GM23338 (cell line): Measurements from ENCODE around the gene GAP43. TPM values are rescaled to one million over a fixed set of nuclear protein-coding genes. Genes with fewer than 3 reads are reported as not detected.
A peak's percentile ranks its signal among the peaks of the same experiment; 100 is the strongest.

Source experiments
- ATAC-seq: fragments of 200-7000 bp; cut with Tn5 transposase; 3 replicates; pipeline ENCODE4 v1.9.1; 2020
- DNase-seq: peaks from one replicate; pipeline ENCODE4 v3.0.0-alpha.2; 2015; ENCODE audit warnings: low spot score
- H2AFZ ChIP-seq: fragments of 200-600 bp; sonication (generic); 2 replicates; pipeline ENCODE4 v1.8.0; 2016; ENCODE audit warnings: antibody characterized with exemption, mild to moderate bottlenecking, moderate library complexity
- H3F3A ChIP-seq: fragments of 200-600 bp; sonication (generic); replicated peaks from 2 replicates; pipeline ENCODE4 v1.8.0; 2017; ENCODE audit warnings: antibody characterized with exemption, mixed run types, low read depth
- H3K27ac ChIP-seq: fragments of 200-600 bp; sonication (generic); 2 replicates; pipeline ENCODE4 v1.6.1; 2016; ENCODE audit warnings: low read depth
- H3K27me3 ChIP-seq: fragments of 200-600 bp; sonication (generic); 2 replicates; pipeline ENCODE4 v1.8.0; 2016; ENCODE audit warnings: mild to moderate bottlenecking, mixed run types, moderate library complexity; ENCODE audit not compliant: insufficient read depth
- H3K36me3 ChIP-seq: fragments of 200-600 bp; sonication (generic); 2 replicates; pipeline ENCODE4 v1.8.0; 2016; ENCODE audit warnings: mild to moderate bottlenecking; ENCODE audit not compliant: insufficient read depth
- H3K4me1 ChIP-seq: fragments of 200-600 bp; sonication (generic); 2 replicates; pipeline ENCODE4 v1.8.0; 2016; ENCODE audit warnings: mild to moderate bottlenecking, moderate library complexity; ENCODE audit not compliant: insufficient read depth
- H3K4me2 ChIP-seq: fragments of 200-600 bp; sonication (generic); 2 replicates; pipeline ENCODE4 v1.7.1; 2017; ENCODE audit warnings: mixed run types
- H3K4me3 ChIP-seq: fragments of 200-600 bp; sonication (generic); 2 replicates; pipeline ENCODE4 v1.6.1; 2016; ENCODE audit warnings: mixed run types
- H3K79me2 ChIP-seq: fragments of 200-600 bp; sonication (generic); replicated peaks from 2 replicates; pipeline ENCODE4 v1.8.0; 2017; ENCODE audit warnings: mild to moderate bottlenecking; ENCODE audit not compliant: insufficient read depth
- H3K9me2 ChIP-seq: fragments of 200-600 bp; sonication (generic); 2 replicates; pipeline ENCODE4 v1.8.0; 2017; ENCODE audit not compliant: insufficient read depth
- H4K20me1 ChIP-seq: fragments of 200-600 bp; sonication (generic); replicated peaks from 2 replicates; pipeline ENCODE4 v1.8.0; 2017; ENCODE audit warnings: mild to moderate bottlenecking; ENCODE audit not compliant: insufficient read depth
- H3K27ac Mint-ChIP-seq: 2 replicates; pipeline ENCODE4 v1.8.0; 2020; ENCODE audit warnings: inconsistent platforms, mild to moderate bottlenecking, moderate library complexity, mixed read lengths
- H3K27me3 Mint-ChIP-seq: 3 replicates; pipeline ENCODE4 v1.8.0; 2022; ENCODE audit warnings: low read depth, mild to moderate bottlenecking, moderate library complexity, mixed read lengths, inconsistent platforms; ENCODE audit not compliant: insufficient read depth, poor library complexity
- H3K36me3 Mint-ChIP-seq: 3 replicates; pipeline ENCODE4 v1.8.0; 2021; ENCODE audit warnings: low read depth, mild to moderate bottlenecking, inconsistent platforms, moderate library complexity, mixed read lengths
- H3K4me1 Mint-ChIP-seq: 3 replicates; pipeline ENCODE4 v1.8.0; 2020; ENCODE audit warnings: mild to moderate bottlenecking, inconsistent platforms, mixed read lengths
- H3K4me3 Mint-ChIP-seq: 3 replicates; pipeline ENCODE4 v1.8.0; 2021; ENCODE audit warnings: moderate library complexity, mild to moderate bottlenecking, inconsistent platforms, mixed read lengths
- H3K9me3 Mint-ChIP-seq: 3 replicates; pipeline ENCODE4 v1.8.0; 2020; ENCODE audit warnings: moderate library complexity, mild to moderate bottlenecking, inconsistent platforms, mixed read lengths
- CREB1 ChIP-seq: fragments of 250-450 bp; sonication (Bioruptor Pico); IDR thresholded peaks from 2 replicates; pipeline ENCODE4 v1.5.0; 2020; ENCODE audit warnings: low read depth, mild to moderate bottlenecking, moderate library complexity
- EZH2 ChIP-seq: fragments of 200-600 bp; sonication (generic); IDR thresholded peaks from one replicate; pipeline ENCODE4 v1.8.0; 2017; ENCODE audit warnings: antibody characterized with exemption, mild to moderate bottlenecking, low read depth; ENCODE audit not compliant: unreplicated experiment
- EZH2phosphoT487 ChIP-seq: fragments of 200-600 bp; sonication (generic); IDR thresholded peaks from one replicate; pipeline ENCODE4 v1.8.1; 2018; ENCODE audit warnings: antibody characterized with exemption; ENCODE audit not compliant: unreplicated experiment
- JUNB ChIP-seq: IDR thresholded peaks from one replicate; pipeline ENCODE4 v1.6.1; 2016; ENCODE audit warnings: antibody characterized with exemption; ENCODE audit not compliant: unreplicated experiment
- NANOG ChIP-seq: IDR thresholded peaks from 2 replicates; pipeline ENCODE4 v1.6.1; 2016; ENCODE audit warnings: antibody characterized with exemption, borderline replicate concordance
- POLR2AphosphoS5 ChIP-seq: IDR thresholded peaks from 2 replicates; pipeline ENCODE4 v1.6.1; 2016; ENCODE audit warnings: antibody characterized with exemption, low read depth
- STAT1 ChIP-seq: IDR thresholded peaks from one replicate; pipeline ENCODE4 v1.6.1; 2016; ENCODE audit warnings: antibody characterized with exemption; ENCODE audit not compliant: unreplicated experiment
- ZNF114 ChIP-seq: fragments of 250-450 bp; sonication (Bioruptor Pico); IDR thresholded peaks from 2 replicates; pipeline ENCODE4 v1.5.0; 2020; ENCODE audit warnings: mild to moderate bottlenecking, moderate library complexity
- ZNF331 ChIP-seq: fragments of 250-450 bp; sonication (Bioruptor Pico); IDR thresholded peaks from 2 replicates; pipeline ENCODE4 v1.5.0; 2020; ENCODE audit warnings: low read depth, mild to moderate bottlenecking, moderate library complexity
- polyA plus RNA-seq: library from polyadenylated mRNA; unstranded; fragments of >200 nt; fragmentation: Nextera tagmentation; extraction: Ambion mirVana; gene quantifications from 2 replicates; pipeline ENCODE4 v1.2.1, GENCODE V29; 2016
- total RNA-seq: library from RNA; depleted of rRNA; stranded (reverse); fragments of >200 nt; shearing (Covaris generic); gene quantifications from 2 replicates; pipeline ENCODE4 v1.2.3, GENCODE V29; 2014
- TF ChIP-seq, protein P1 (sequence below): IDR thresholded peaks from one replicate; pipeline ENCODE4 v1.6.1; 2018; ENCODE audit warnings: antibody characterized with exemption; ENCODE audit not compliant: unreplicated experiment
- TF ChIP-seq, protein P2 (sequence below): IDR thresholded peaks from 2 replicates; pipeline ENCODE4 v1.6.1; 2016; ENCODE audit warnings: antibody characterized with exemption
- TF ChIP-seq, protein P3 (sequence below), 2 experiments: fragments of 200-600 bp in 1 of 2; sonication (generic) in 1 of 2; conservative IDR thresholded peaks; 2 replicates each; pipeline versions ENCODE4 v1.5.1 to v1.6.1; 2016 to 2017; ENCODE audit warnings: antibody characterized with exemption in 2 of 2, low read depth in 2 of 2, mild to moderate bottlenecking in 2 of 2, moderate library complexity in 1 of 2
- TF ChIP-seq, protein P4 (sequence below): fragments of 250-450 bp; sonication (Bioruptor Pico); IDR thresholded peaks from 2 replicates; pipeline ENCODE4 v1.5.0; 2020; ENCODE audit warnings: mild to moderate bottlenecking, moderate library complexity

GAP43 gene
- total and polyA plus RNA-seq, 2 experiments from 2014 or later = 16.1 to 48.1 TPM

DNA sequence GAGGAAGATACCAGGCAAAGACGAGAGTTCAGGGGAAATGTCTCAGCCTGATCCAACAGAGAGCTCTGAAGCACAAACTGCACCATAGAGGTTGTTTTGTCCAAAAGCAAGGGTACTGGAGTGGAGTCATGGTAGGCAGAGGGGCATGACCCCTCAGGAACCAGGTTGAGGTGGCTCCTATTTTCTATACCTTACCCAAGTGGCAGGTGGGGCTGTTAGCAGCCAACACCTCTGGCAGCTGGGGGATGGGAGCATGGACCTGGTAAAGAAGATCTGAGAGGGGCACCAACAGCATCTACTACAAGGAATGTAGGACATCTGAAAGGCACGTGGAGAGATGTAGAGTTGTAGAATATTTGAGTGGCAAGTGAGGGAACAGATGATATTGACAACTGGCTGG, 85.2 kb downstream of the GAP43 start:
- no peak for DNase-seq
- H3K36me3 Mint-ChIP-seq = no peaks in the 10 kb centered on the region
- H3K27ac Mint-ChIP-seq = no peak overlapping the region
- H3K79me2 ChIP-seq = no peaks in the 10 kb centered on the region
- no peak overlapping the region for H3K4me2 ChIP-seq
- ATAC-seq = 0 out of 3 replicates have a peak, but pooled peaks have one; percentile 28
- no peak overlapping the region for H3K27ac ChIP-seq
- H3K4me1 ChIP-seq = peaks cover 17% of the 10 kb centered on the region
- H3K9me3 Mint-ChIP-seq = no peaks in the 10 kb centered on the region
- no peak overlapping the region for H3K4me3 Mint-ChIP-seq
- no peak overlapping the region for H3K4me3 ChIP-seq
- H3K4me1 Mint-ChIP-seq = peaks cover 38% of the 10 kb centered on the region
- H4K20me1 ChIP-seq = no peaks in the 10 kb centered on the region
- TF ChIP-seq, protein P1, sequence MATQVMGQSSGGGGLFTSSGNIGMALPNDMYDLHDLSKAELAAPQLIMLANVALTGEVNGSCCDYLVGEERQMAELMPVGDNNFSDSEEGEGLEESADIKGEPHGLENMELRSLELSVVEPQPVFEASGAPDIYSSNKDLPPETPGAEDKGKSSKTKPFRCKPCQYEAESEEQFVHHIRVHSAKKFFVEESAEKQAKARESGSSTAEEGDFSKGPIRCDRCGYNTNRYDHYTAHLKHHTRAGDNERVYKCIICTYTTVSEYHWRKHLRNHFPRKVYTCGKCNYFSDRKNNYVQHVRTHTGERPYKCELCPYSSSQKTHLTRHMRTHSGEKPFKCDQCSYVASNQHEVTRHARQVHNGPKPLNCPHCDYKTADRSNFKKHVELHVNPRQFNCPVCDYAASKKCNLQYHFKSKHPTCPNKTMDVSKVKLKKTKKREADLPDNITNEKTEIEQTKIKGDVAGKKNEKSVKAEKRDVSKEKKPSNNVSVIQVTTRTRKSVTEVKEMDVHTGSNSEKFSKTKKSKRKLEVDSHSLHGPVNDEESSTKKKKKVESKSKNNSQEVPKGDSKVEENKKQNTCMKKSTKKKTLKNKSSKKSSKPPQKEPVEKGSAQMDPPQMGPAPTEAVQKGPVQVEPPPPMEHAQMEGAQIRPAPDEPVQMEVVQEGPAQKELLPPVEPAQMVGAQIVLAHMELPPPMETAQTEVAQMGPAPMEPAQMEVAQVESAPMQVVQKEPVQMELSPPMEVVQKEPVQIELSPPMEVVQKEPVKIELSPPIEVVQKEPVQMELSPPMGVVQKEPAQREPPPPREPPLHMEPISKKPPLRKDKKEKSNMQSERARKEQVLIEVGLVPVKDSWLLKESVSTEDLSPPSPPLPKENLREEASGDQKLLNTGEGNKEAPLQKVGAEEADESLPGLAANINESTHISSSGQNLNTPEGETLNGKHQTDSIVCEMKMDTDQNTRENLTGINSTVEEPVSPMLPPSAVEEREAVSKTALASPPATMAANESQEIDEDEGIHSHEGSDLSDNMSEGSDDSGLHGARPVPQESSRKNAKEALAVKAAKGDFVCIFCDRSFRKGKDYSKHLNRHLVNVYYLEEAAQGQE = no peak
- TF ChIP-seq JUNB = no peak
- TF ChIP-seq CREB1 = no peak
- TF ChIP-seq STAT1 = no peak
- TF ChIP-seq, protein P2, sequence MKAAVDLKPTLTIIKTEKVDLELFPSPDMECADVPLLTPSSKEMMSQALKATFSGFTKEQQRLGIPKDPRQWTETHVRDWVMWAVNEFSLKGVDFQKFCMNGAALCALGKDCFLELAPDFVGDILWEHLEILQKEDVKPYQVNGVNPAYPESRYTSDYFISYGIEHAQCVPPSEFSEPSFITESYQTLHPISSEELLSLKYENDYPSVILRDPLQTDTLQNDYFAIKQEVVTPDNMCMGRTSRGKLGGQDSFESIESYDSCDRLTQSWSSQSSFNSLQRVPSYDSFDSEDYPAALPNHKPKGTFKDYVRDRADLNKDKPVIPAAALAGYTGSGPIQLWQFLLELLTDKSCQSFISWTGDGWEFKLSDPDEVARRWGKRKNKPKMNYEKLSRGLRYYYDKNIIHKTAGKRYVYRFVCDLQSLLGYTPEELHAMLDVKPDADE = no peak
- TF ChIP-seq EZH2 = no peak
- no peak for TF ChIP-seq ZNF114 (CRISPR knock-in tag)
- TF ChIP-seq EZH2phosphoT487 = no peak
- TF ChIP-seq, protein P3, sequence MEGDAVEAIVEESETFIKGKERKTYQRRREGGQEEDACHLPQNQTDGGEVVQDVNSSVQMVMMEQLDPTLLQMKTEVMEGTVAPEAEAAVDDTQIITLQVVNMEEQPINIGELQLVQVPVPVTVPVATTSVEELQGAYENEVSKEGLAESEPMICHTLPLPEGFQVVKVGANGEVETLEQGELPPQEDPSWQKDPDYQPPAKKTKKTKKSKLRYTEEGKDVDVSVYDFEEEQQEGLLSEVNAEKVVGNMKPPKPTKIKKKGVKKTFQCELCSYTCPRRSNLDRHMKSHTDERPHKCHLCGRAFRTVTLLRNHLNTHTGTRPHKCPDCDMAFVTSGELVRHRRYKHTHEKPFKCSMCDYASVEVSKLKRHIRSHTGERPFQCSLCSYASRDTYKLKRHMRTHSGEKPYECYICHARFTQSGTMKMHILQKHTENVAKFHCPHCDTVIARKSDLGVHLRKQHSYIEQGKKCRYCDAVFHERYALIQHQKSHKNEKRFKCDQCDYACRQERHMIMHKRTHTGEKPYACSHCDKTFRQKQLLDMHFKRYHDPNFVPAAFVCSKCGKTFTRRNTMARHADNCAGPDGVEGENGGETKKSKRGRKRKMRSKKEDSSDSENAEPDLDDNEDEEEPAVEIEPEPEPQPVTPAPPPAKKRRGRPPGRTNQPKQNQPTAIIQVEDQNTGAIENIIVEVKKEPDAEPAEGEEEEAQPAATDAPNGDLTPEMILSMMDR (conservative IDR thresholded peaks at IDR 0.05; ENCODE audit: low read depth in 2 of 2) = no peak
- TF ChIP-seq ZNF331 (CRISPR knock-in tag) = no peak
- TF ChIP-seq, protein P4, sequence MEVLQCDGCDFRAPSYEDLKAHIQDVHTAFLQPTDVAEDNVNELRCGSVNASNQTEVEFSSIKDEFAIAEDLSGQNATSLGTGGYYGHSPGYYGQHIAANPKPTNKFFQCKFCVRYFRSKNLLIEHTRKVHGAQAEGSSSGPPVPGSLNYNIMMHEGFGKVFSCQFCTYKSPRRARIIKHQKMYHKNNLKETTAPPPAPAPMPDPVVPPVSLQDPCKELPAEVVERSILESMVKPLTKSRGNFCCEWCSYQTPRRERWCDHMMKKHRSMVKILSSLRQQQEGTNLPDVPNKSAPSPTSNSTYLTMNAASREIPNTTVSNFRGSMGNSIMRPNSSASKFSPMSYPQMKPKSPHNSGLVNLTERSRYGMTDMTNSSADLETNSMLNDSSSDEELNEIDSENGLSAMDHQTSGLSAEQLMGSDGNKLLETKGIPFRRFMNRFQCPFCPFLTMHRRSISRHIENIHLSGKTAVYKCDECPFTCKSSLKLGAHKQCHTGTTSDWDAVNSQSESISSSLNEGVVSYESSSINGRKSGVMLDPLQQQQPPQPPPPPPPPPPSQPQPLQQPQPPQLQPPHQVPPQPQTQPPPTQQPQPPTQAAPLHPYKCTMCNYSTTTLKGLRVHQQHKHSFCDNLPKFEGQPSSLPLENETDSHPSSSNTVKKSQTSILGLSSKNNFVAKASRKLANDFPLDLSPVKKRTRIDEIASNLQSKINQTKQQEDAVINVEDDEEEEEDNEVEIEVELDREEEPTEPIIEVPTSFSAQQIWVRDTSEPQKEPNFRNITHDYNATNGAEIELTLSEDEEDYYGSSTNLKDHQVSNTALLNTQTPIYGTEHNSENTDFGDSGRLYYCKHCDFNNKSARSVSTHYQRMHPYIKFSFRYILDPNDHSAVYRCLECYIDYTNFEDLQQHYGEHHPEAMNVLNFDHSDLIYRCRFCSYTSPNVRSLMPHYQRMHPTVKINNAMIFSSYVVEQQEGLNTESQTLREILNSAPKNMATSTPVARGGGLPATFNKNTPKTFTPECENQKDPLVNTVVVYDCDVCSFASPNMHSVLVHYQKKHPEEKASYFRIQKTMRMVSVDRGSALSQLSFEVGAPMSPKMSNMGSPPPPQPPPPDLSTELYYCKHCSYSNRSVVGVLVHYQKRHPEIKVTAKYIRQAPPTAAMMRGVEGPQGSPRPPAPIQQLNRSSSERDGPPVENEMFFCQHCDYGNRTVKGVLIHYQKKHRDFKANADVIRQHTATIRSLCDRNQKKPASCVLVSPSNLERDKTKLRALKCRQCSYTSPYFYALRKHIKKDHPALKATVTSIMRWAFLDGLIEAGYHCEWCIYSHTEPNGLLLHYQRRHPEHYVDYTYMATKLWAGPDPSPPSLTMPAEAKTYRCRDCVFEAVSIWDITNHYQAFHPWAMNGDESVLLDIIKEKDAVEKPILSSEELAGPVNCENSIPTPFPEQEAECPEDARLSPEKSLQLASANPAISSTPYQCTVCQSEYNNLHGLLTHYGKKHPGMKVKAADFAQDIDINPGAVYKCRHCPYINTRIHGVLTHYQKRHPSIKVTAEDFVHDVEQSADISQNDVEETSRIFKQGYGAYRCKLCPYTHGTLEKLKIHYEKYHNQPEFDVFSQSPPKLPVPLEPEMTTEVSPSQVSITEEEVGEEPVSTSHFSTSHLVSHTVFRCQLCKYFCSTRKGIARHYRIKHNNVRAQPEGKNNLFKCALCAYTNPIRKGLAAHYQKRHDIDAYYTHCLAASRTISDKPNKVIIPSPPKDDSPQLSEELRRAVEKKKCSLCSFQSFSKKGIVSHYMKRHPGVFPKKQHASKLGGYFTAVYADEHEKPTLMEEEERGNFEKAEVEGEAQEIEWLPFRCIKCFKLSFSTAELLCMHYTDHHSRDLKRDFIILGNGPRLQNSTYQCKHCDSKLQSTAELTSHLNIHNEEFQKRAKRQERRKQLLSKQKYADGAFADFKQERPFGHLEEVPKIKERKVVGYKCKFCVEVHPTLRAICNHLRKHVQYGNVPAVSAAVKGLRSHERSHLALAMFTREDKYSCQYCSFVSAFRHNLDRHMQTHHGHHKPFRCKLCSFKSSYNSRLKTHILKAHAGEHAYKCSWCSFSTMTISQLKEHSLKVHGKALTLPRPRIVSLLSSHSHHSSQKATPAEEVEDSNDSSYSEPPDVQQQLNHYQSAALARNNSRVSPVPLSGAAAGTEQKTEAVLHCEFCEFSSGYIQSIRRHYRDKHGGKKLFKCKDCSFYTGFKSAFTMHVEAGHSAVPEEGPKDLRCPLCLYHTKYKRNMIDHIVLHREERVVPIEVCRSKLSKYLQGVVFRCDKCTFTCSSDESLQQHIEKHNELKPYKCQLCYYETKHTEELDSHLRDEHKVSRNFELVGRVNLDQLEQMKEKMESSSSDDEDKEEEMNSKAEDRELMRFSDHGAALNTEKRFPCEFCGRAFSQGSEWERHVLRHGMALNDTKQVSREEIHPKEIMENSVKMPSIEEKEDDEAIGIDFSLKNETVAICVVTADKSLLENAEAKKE (CRISPR knock-in tag) = no peak
- TF ChIP-seq NANOG = no peak
- TF ChIP-seq POLR2AphosphoS5 = no peak
- no peaks in the 10 kb centered on the region for H3K27me3 ChIP-seq
- no peaks in the 10 kb centered on the region for H3F3A ChIP-seq
- H2AFZ ChIP-seq = no peak overlapping the region
- no peaks in the 10 kb centered on the region for H3K27me3 Mint-ChIP-seq
- H3K9me2 ChIP-seq = no peaks in the 10 kb centered on the region
- no peaks in the 10 kb centered on the region for H3K36me3 ChIP-seq
